SW 1271 (cell line): ENCODE results near the gene PLA2G4A.
"Not testable (repeated sequence)": the region's sequence is repeated elsewhere in the genome, so short reads cannot be mapped to it uniquely, and the experiment has no call there.

Source experiments
- DNase-seq, 2 experiments: peaks; one replicate each; lab custom pipeline; 2025; lab: John Stamatoyannopoulos, UW

PLA2G4A gene

GRCh38 chr1:186922814-186923213 lies 94.1 kb downstream of the PLA2G4A start:
- not testable (repeated sequence) for DNase-seq

- DNase-seq, result no peak
These were observed 94.7 kb downstream of the PLA2G4A start for GRCh38 chr1:186923486-186923885.

- no peak for DNase-seq
These were observed 97.3 kb downstream of the PLA2G4A start for GRCh38 chr1:186925881-186926669.

GRCh38 chr1:186927884-186928283 lies 99.1 kb downstream of the PLA2G4A start:
- no peak for DNase-seq

GRCh38 chr1:186930238-186930637 lies 101.5 kb downstream of the PLA2G4A start:
- no peak for DNase-seq

- no peak for DNase-seq
These were observed 108.4 kb downstream of the PLA2G4A start for GRCh38 chr1:186937016-186937670.

- no peak for DNase-seq
These were observed 115.3 kb downstream of the PLA2G4A start for GRCh38 chr1:186943891-186944686.

GRCh38 chr1:186945146-186945545 lies 116.4 kb downstream of the PLA2G4A start:
- no peak for DNase-seq

- no peak for DNase-seq
These were observed 119.8 kb downstream of the PLA2G4A start for GRCh38 chr1:186948535-186948934.

GRCh38 chr1:186949173-186949572 lies 120.4 kb downstream of the PLA2G4A start:
- no peak for DNase-seq

- no peak for DNase-seq
These were observed 121.8 kb downstream of the PLA2G4A start for GRCh38 chr1:186950547-186950946.

GRCh38 chr1:186953876-186954275 lies 125.1 kb downstream of the PLA2G4A start:
- DNase-seq, result no peak

GRCh38 chr1:186957314-186957713 lies 128.6 kb downstream of the PLA2G4A start:
- DNase-seq, result no peak

GRCh38 chr1:186958520-186958919 lies 129.8 kb downstream of the PLA2G4A start:
- DNase-seq, result no peak

GRCh38 chr1:186960861-186961260 lies 132.1 kb downstream of the PLA2G4A start:
- DNase-seq, result no peak

- DNase-seq, result no peak
These were observed 137.1 kb downstream of the PLA2G4A start for GRCh38 chr1:186965847-186966246.

GRCh38 chr1:186966456-186966855 lies 137.7 kb downstream of the PLA2G4A start:
- DNase-seq, result no peak

- no peak for DNase-seq
These were observed 139.1 kb downstream of the PLA2G4A start for GRCh38 chr1:186967656-186968394.

GRCh38 chr1:186974774-186975181 lies 146.0 kb downstream of the PLA2G4A start:
- DNase-seq, result no peak

- no peak for DNase-seq
These were observed 146.5 kb downstream of the PLA2G4A start for GRCh38 chr1:186975220-186975619.

- no peak for DNase-seq
These were observed 148.0 kb downstream of the PLA2G4A start for GRCh38 chr1:186976700-186977099.
